WTC11 (cell line): ENCODE results near the gene ITPRID2. TPM values are rescaled to one million over a fixed set of nuclear protein-coding genes. Genes with fewer than 3 reads are reported as not detected.

Source experiments
- ATAC-seq: fragments of 200-7000 bp; cut with Tn5 transposase; 2 replicates; pipeline ENCODE4 v1.10.0; 2021; ENCODE audit warnings: mild to moderate bottlenecking, moderate library complexity
- CTCF ChIA-PET: fragments of 300-600 bp; sonication (Branson Sonifier 250); formaldehyde crosslinking; loops from one replicate; lab custom pipeline; 2021; ENCODE audit warnings: antibody characterized with exemption; lab: Charles Lee
- POLR2A ChIA-PET: fragments of 350-600 bp; sonication (Branson Sonifier 250); formaldehyde crosslinking; loops from one replicate; lab custom pipeline; 2021; ENCODE audit warnings: antibody characterized with exemption; lab: Charles Lee
- DNase-seq: peaks from one replicate; pipeline ENCODE4 v3.0.0; 2021; ENCODE audit warnings: low spot score
- H3K27ac Mint-ChIP-seq: 2 replicates; pipeline ENCODE4 v1.8.0; 2021; ENCODE audit warnings: mixed read lengths
- H3K27me3 Mint-ChIP-seq: 2 replicates; pipeline ENCODE4 v1.8.0; 2021; ENCODE audit warnings: low read depth, mild to moderate bottlenecking, moderate library complexity, mixed read lengths
- H3K36me3 Mint-ChIP-seq: 2 replicates; pipeline ENCODE4 v1.8.0; 2021; ENCODE audit warnings: mixed read lengths
- H3K4me1 Mint-ChIP-seq: 2 replicates; pipeline ENCODE4 v1.8.0; 2022; ENCODE audit warnings: mixed read lengths
- H3K4me3 Mint-ChIP-seq: 2 replicates; pipeline ENCODE4 v1.8.0; 2021; ENCODE audit warnings: mild to moderate bottlenecking, moderate library complexity, mixed read lengths
- H3K9me3 Mint-ChIP-seq: 2 replicates; pipeline ENCODE4 v1.8.0; 2021; ENCODE audit warnings: mixed read lengths
- AR ChIP-seq: fragments of 250-450 bp; sonication (Bioruptor Pico); IDR thresholded peaks from 2 replicates; pipeline ENCODE4 v1.9.0; 2021; ENCODE audit warnings: mild to moderate bottlenecking
- ARID4B ChIP-seq: sonication (generic); formaldehyde crosslinking; IDR thresholded peaks from 2 replicates; pipeline ENCODE4 v1.8.0; 2023; ENCODE audit warnings: missing genetic modification reagents, mild to moderate bottlenecking, borderline replicate concordance
- CBFB ChIP-seq: sonication (generic); formaldehyde crosslinking; IDR thresholded peaks from 2 replicates; pipeline ENCODE4 v1.8.1; 2022; ENCODE audit warnings: mild to moderate bottlenecking, low read depth, missing genetic modification reagents
- CTCF ChIP-seq: fragments of 200-600 bp; IDR thresholded peaks from 2 replicates; pipeline ENCODE4 v1.8.0; 2022; ENCODE audit warnings: antibody characterized with exemption
- ESRRA ChIP-seq: sonication (generic); formaldehyde crosslinking; IDR thresholded peaks from 2 replicates; pipeline ENCODE4 v1.8.1; 2022; ENCODE audit warnings: mild to moderate bottlenecking, missing genetic modification reagents, borderline replicate concordance
- FOXK1 ChIP-seq: sonication (generic); formaldehyde crosslinking; IDR thresholded peaks from 2 replicates; pipeline ENCODE4 v1.8.0; 2022; ENCODE audit warnings: mild to moderate bottlenecking, moderate library complexity, missing genetic modification reagents
- FOXP1 ChIP-seq: sonication (generic); formaldehyde crosslinking; IDR thresholded peaks from 2 replicates; pipeline ENCODE4 v1.8.0; 2022; ENCODE audit warnings: missing genetic modification reagents, mild to moderate bottlenecking, moderate library complexity, borderline replicate concordance
- FOXP4 ChIP-seq: sonication (generic); formaldehyde crosslinking; IDR thresholded peaks from 2 replicates; pipeline ENCODE4 v1.8.0; 2022; ENCODE audit warnings: mild to moderate bottlenecking, missing genetic modification reagents
- IRF2 ChIP-seq: sonication (generic); formaldehyde crosslinking; IDR thresholded peaks from 2 replicates; pipeline ENCODE4 v1.8.0; 2022; ENCODE audit warnings: low read depth, missing genetic modification reagents, borderline replicate concordance
- MLX ChIP-seq: sonication (generic); formaldehyde crosslinking; IDR thresholded peaks from 2 replicates; pipeline ENCODE4 v1.8.1; 2023; ENCODE audit warnings: mild to moderate bottlenecking, missing genetic modification reagents, moderate library complexity
- NFE2L1 ChIP-seq: sonication (generic); formaldehyde crosslinking; IDR thresholded peaks from 2 replicates; pipeline ENCODE4 v1.8.1; 2023; ENCODE audit warnings: missing genetic modification reagents
- PRDM15 ChIP-seq: sonication (generic); formaldehyde crosslinking; IDR thresholded peaks from 2 replicates; pipeline ENCODE4 v1.8.0; 2022; ENCODE audit warnings: missing genetic modification reagents
- SMAD4 ChIP-seq: sonication (generic); formaldehyde crosslinking; IDR thresholded peaks from 2 replicates; pipeline ENCODE4 v1.8.0; 2022; ENCODE audit warnings: mild to moderate bottlenecking, missing genetic modification reagents
- TEAD1 ChIP-seq: sonication (generic); formaldehyde crosslinking; IDR thresholded peaks from 2 replicates; pipeline ENCODE4 v1.8.0; 2022; ENCODE audit warnings: mild to moderate bottlenecking, missing genetic modification reagents
- USF1 ChIP-seq: sonication (generic); formaldehyde crosslinking; IDR thresholded peaks from 2 replicates; pipeline ENCODE4 v1.8.0; 2022; ENCODE audit warnings: mild to moderate bottlenecking, missing genetic modification reagents
- ZNF396 ChIP-seq: fragments of 250-450 bp; sonication (Bioruptor Pico); IDR thresholded peaks from 2 replicates; pipeline ENCODE4 v1.8.0; 2021; ENCODE audit warnings: mild to moderate bottlenecking, moderate library complexity, borderline replicate concordance
- ZNF416 ChIP-seq: fragments of 250-450 bp; sonication (Bioruptor Pico); IDR thresholded peaks from 2 replicates; pipeline ENCODE4 v1.9.0; 2021; ENCODE audit warnings: mild to moderate bottlenecking, inconsistent platforms
- total RNA-seq: library from RNA; stranded (reverse); gene quantifications from 3 replicates; pipeline ENCODE4 v1.2.3, GENCODE V29; 2021

The ITPRID2 gene
- total RNA-seq, 1 experiment from 2014 or later, result 19.4 TPM

- TF ChIP-seq ARID4B (CRISPR knock-in tag), result no peak
- no peak for TF ChIP-seq FOXP4 (CRISPR knock-in tag)
- TF ChIP-seq PRDM15 (CRISPR knock-in tag), result no peak
- TF ChIP-seq USF1 (CRISPR knock-in tag), result no peak
- no peak for TF ChIP-seq AR (CRISPR knock-in tag)
- no peak for TF ChIP-seq NFE2L1 (CRISPR knock-in tag)
- no peak for TF ChIP-seq ESRRA (CRISPR knock-in tag)
These were observed 32.4 kb upstream of the ITPRID2 start (continued) for GRCh38 chr2:181859123-181859522.

- TF ChIP-seq ZNF416 (CRISPR knock-in tag) (no peak), CBFB (CRISPR knock-in tag) (no peak)
- ChIA-PET CTCF (interaction anchor here (1.2 kb wide), 1 partner anchor 94 kb away, joined by 3 read pairs; no protein-coding TSS in a partner anchor), POLR2A (no interaction called here)
- no peak for ATAC-seq
- Mint-ChIP-seq H3K4me1 (peaks cover 4% of the 10 kb centered on the region), H3K4me3 (no peak overlapping the region), H3K27me3 (no peaks in the 10 kb centered on the region), H3K9me3 (no peaks in the 10 kb centered on the region), H3K27ac (no peak overlapping the region), H3K36me3 (no peaks in the 10 kb centered on the region)
- DNase-seq, result no peak
These were observed 31.7 kb upstream of the ITPRID2 start for GRCh38 chr2:181859803-181860202.

- Mint-ChIP-seq H3K36me3 (no peaks in the 10 kb centered on the region), H3K9me3 (no peaks in the 10 kb centered on the region), H3K4me3 (no peak overlapping the region), H3K27me3 (no peaks in the 10 kb centered on the region), H3K27ac (no peak overlapping the region), H3K4me1 (no peaks in the 10 kb centered on the region)
- no peak for DNase-seq
- POLR2A ChIA-PET, result no interaction called here
- ATAC-seq, result peak; percentile 36; the same call in 1 of the 2 replicates
- CTCF ChIA-PET, result no interaction called here
- TF ChIP-seq TEAD1, result no peak
- no peak for TF ChIP-seq ZNF396 (CRISPR knock-in tag)
- TF ChIP-seq FOXK1, result no peak
- TF ChIP-seq MLX (CRISPR knock-in tag), result no peak
- no peak for TF ChIP-seq ZNF416 (CRISPR knock-in tag)
- no peak for TF ChIP-seq SMAD4 (CRISPR knock-in tag)
- TF ChIP-seq IRF2 (CRISPR knock-in tag), result no peak
- no peak for TF ChIP-seq FOXP1 (CRISPR knock-in tag)
- no peak for TF ChIP-seq CTCF
These were observed 30.2 kb upstream of the ITPRID2 start for GRCh38 chr2:181861379-181861778.
